GM12873 (cell line): ENCODE measurements around the gene LAPTM5.

ENCODE experiments used
- CTCF ChIP-seq: IDR thresholded peaks from 2 replicates; pipeline ENCODE4 v1.5.1; 2012; ENCODE audit warnings: low read depth, mild to moderate bottlenecking, moderate library complexity, low read length, control low read depth; ENCODE audit not compliant: insufficient read depth; ENCODE audit errors: missing control alignments

The LAPTM5 gene

DNA sequence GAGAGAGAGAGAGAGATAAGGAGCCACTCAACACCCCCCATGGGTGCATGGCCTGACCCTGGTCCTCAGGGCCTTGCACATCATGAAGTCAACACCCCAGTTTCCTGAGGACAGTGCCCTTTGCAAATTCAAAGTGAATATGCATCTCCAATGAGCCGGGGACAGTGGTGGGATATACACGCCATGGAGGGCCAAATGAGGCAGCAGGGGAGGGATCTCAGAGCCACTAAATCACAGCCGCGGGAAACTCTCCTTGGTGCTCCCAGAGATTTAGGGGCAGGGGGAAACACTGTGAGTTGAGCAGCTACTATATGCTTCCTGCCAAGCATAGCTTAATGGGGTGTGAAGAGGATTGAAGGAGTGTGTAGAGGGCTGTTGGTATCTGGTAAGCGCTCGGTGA, 69.7 kb downstream of the LAPTM5 start:
- TF ChIP-seq CTCF: no peak

- TF ChIP-seq CTCF: no peak
Measured at GRCh38 chr1:30686236-30686935, 71.2 kb downstream of the LAPTM5 start.

DNA sequence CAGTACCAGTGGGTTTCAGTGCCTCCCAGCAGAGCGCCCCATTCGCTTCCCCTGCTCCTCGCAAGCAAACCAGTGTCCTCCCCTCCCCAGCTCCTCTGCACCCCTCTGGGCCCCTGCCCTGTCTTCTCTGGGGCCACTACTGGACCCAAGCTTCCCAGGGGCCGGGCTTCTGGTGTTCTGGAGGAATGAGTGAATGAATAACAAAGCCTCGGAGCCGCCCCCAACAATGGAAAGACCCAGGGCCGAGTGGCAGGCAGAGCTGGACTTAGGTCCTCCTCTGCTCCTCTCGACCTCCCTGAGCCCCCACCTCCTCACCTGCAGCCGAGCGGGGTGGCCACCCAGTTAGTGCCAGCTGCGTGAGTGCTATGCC, 71.8 kb downstream of the LAPTM5 start:
- no peak for TF ChIP-seq CTCF

DNA sequence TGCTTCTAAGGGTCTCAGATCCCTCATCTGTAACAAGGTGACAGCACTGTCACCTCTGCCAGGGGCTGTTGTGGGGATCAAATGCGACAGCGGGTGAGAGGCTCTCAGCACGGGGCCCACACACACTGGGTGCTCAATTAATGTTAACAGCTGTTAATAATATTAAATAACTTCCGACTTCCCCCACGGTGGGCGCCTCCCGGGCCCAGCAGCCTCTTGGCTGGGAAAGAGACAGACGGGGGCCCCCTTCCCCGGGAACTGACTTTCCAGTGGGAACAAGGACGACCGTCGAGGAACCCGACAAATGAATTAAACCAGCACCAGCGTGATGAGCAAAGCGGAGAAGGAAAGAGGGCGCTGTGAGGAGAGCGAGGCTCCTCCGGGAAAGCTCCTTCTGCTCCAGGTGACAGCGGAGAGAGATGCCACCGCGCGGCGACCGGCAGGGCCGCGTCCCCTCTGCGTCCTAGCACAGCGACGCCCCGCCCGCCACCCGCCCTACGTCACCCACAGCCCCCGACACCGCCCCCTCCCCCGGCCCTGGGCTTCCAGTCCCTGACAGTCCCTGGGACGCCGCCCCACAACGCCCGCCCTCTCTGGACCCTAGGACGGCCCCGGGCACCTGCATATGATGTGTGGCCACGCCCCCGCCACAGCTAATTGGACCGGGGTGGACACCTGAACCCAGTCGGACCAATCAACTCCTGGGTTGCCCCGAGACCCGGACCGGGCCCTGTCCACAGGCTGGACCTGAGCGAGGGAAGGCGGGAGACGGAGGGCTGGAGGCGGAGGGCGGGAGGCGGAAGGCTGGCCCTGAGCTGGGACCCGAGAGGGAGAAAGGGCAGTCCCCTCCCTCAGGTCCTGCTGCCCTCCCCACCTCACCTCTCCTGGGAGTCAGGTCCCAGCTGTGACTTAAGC, 72.4 kb downstream of the LAPTM5 start:
- no peak for TF ChIP-seq CTCF

- TF ChIP-seq CTCF: no peak
Measured at GRCh38 chr1:30684259-30684658, 73.3 kb downstream of the LAPTM5 start.

- no peak for TF ChIP-seq CTCF
Measured at GRCh38 chr1:30683699-30684098, 73.9 kb downstream of the LAPTM5 start.
